Astrocyte of the hippocampus (primary cell): ENCODE results near the gene AP2S1.
"Not testable (repeated sequence)": the region's sequence is repeated elsewhere in the genome, so short reads cannot be mapped to it uniquely, and the experiment has no call there.

Experiments used
- DNase-seq: peaks from one replicate; pipeline ENCODE4 v3.0.0; 2011; ENCODE audit warnings: low read depth, low spot score

Gene AP2S1

DNA sequence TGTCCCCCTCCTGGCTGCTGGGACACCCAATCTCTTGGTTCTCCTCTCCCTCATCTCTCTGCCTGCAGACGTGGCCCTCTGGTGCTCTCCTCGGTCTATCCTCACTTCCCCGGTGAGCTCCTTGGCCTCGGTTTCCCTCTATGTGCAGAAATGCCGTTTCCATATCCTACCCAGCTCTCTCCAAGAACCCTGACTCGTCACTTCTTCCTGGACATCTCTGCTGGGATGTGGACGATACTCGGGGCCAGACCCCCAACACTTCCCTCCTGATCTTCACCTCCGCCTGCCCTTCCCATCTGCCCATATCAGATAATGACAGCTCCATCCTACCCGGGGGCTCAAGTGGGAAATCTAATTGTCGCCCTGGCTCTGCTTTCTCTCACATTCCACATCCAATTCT lies 7.9 kb downstream of the AP2S1 start:
- DNase-seq = no peak

DNA sequence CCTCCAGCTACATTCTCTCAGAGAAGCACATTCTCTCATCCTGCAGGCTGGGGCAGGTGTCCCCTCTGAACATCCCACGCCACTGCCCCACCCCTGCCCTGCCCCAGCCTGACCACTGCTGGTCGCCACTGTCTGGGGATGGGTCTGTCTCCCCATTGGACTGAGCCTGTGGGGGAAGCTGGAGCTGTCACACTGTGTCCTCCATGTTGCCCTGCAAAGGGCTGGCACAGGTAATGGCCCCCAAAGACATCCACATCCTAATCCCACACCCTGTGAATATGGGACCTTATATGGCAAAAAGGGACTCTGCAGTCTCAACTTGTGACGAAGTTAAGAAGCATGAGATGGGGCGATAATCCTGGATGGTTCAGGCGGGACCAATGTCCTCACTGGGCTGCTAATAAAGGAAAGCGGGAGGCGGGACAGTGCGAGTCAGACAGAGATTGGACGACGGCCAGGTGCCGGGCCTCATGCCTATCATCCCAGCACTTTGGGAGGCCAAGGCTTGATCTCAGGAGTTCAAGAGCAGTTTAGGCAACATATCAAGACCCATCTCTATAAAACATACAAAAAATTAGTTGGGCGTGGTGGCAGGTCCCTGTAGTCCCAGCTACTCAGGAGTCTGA lies 9.1 kb downstream of the AP2S1 start:
- peak; percentile 72 for DNase-seq

DNA sequence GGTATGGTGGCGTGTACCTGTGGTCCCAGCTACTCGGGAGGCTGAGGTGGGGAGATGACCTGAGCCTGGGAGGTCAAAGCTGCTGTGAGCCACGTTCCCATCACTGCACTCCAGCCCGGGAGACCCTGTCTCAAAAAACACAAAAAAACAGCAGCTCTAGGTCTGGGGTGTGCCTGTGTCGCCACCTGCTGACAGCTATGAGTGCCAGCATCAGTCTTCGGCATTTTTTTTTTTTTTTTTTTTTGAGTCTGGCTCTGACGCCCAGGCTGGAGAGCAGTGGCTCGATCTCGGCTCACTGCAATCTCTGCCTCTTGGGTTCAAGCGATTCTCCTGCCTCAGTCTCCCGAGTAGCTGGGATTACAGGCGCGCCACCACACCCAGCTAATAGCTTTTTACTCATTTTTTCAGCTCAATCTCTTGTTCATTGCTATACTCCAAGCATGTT lies 10.1 kb downstream of the AP2S1 start:
- DNase-seq = peak; percentile 82

DNA sequence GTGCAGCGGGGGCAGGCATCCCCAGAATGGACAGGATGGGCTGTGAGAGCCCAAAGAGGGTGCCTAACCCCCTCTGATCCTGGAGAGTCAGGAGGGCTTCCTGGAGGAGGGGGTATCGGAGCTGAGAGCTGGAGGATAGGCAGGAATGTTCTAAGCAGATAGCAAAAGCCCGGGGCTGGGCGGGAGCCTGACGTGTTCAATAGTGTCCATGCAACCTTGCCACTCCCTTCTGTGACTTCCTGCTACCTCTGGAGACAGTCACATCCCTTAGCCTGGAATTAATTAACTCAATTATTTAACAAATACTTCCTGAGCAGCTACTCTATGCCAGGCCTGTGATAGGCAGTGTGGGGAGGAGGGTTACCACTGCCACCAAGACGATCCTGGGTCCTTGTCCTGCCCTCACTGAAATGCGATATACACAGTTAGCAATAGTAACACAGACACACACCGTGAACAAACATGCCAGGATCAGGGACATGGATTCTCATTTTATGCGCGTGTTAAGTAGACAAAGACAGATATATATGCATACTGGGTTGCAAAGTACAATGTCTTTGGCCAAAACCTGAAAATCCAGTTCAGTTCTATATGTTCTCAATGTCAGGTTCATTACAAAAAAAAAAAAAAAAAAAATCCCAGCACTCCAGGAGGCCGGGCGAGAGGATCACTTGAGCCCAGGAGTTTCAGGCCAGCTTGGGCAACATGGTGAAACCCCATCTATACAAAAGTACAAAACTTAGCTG lies 10.7 kb downstream of the AP2S1 start:
- DNase-seq = no peak

- DNase-seq = no peak
Measured at GRCh38 chr19:46838160-46838559, 12.5 kb downstream of the AP2S1 start.

GRCh38 chr19:46834984-46835383 lies 15.7 kb downstream of the AP2S1 start:
- DNase-seq = no peak

DNA sequence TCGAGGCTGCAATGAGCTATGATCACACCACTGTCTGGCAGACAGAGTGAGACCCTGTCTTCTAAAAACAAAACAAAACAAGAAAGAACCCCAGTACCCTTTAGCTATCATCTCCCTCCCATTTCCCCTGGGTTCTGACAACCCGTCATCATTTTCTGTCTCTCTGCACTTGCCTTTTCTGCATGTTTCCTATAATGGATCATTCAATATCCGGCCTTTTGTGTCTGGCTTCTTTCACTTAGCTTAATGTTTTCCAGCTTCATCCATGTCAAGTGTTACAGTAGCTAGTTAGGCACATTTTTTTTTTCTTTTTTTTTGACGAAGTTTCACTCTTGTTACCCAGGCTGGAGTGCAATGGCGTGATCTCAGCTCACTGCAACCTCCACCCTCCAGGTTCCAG lies 16.5 kb downstream of the AP2S1 start:
- DNase-seq = no peak

DNA sequence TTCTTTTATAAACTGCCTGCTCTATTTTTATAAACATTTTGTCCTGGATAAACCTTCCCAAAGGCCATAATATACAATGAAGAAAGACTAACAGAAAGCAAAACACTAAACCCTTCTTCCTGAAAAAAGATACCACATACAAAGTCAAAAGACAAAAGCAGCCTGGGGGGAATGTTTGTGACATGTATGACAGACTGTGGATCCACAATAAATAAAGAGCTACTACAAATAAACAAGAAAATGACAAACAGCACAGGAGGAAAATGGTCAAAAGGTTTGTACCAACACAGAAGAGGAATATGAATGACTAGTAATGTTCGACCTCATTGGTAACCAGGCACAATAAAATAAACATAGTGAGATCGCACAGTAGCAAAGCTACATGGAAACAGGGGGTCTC lies 19.8 kb downstream of the AP2S1 start:
- DNase-seq = no peak

GRCh38 chr19:46828484-46828883 lies 22.2 kb downstream of the AP2S1 start:
- no peak for DNase-seq

- no peak for DNase-seq
Measured at GRCh38 chr19:46825731-46826055, 25.0 kb downstream of the AP2S1 start.

- no peak for DNase-seq
Measured at GRCh38 chr19:46824890-46825730, 25.5 kb downstream of the AP2S1 start.

- no peak for DNase-seq
Measured at GRCh38 chr19:46823049-46823448, 27.6 kb downstream of the AP2S1 start.

- not testable (repeated sequence) for DNase-seq
Measured at GRCh38 chr19:46822410-46822787, 28.2 kb downstream of the AP2S1 start.

- no peak for DNase-seq
Measured at GRCh38 chr19:46821512-46822409, 28.9 kb downstream of the AP2S1 start.

DNA sequence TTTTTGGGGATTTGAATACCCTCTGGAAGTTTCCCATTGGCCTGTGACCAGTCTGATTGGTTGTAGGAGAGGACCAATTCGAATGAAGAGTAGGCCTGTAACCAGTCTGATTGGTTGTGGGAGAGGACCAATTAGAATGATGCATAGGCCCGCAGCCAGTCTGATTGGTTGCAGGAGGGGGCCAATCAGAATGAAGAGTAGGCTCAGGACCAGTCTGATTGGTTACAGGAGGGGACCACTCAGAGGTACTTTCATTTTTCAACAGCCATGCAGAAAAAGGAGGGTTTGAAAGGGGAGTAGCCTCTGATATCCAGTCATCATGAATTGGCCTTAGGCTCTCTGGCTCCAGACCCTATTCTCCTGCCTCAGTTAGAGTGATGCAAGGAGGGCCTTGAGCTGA lies 31.8 kb downstream of the AP2S1 start:
- no peak for DNase-seq

DNA sequence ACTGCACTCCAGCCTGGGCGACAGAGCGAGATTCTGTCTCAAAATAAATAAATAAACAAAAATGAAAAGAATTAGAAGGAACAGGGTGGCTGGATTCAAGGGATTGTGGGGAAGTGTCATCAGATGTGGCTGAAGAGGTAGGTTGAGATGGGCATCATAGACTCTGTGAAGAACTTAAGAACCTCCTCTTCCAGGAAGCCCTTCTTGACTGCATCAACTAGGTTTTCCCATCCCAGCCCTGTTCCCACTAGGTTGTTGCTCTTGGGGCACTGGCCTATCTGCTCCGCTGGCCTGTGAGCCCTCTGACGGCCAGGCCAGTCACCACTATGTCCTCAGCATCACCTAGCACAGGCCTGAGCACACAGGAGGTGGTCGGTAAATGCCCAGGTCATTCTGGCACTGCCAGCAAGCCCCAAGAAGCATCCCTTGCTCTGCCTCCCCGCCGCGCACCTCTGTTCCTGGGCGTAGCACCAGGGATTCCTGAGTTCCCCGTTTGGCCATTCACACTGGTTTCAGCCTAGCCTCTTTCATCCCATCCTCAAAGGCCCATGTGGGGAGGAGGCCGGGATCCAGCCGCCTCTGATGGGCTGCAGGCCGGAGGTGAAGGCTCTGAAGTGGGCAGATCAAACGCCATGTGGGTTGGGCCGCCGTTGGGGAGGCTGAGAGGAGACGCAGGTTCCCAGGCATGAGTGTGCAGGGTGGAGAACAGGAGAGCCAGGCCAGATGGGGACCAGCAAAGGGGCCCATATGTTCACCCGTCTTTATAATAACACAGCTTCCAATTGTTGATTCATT lies 34.6 kb downstream of the AP2S1 start:
- DNase-seq = no peak

- peak; percentile 60 for DNase-seq
Measured at GRCh38 chr19:46813839-46814358, 36.7 kb downstream of the AP2S1 start.

GRCh38 chr19:46812977-46813838 lies 37.4 kb downstream of the AP2S1 start:
- no peak for DNase-seq

DNA sequence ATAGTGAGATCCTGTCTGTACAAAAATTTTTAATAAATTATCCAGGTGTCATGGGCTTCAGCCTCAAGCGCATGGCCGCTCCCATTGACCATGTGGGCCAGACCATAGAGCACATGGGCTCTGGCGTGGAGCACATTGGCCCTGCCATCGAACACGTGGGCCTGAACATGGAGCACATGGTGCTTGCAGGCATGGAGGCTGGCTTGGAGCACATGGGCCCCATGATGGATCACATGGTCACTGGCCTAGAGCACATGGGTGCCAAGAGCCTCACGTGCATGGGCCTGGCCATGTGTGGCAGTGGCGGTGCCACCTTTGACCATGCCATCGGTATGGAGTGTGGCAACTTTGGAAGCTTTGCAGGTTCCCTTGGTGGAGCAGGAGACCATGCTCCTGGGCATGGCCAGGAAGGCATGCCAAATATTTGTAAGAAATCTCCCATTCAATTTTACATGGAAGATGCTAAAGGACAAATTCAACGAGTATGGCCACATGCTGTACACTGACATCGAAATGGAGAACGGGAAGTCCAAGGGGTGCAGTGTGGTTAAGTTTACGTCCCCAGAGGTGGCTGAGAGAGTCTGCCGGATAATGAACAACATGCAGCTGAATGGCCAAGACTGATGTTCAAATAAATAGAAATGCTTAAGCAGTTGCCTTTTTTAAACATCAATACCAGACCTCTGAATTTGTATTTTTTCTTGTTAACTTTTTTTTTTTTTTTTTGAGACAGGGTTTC lies 40.9 kb downstream of the AP2S1 start:
- DNase-seq = no peak
